Liver (tissue), 9 donors: ENCODE results near the gene TM9SF1. TPM values are rescaled to one million over a fixed set of nuclear protein-coding genes. Genes with fewer than 3 reads are reported as not detected.

Experiments
- DNase-seq: peaks from one replicate; pipeline ENCODE4 v3.0.0-alpha.2; 2017; ENCODE audit warnings: low spot score
- H3K27ac ChIP-seq, 2 donors: one replicate each; pipeline ENCODE4 v1.7.0; 2013; ENCODE audit warnings: inconsistent platforms in 2 of 2, low read length in 2 of 2, control low read depth in 1 of 2, low read depth in 1 of 2, mild to moderate bottlenecking in 1 of 2
- H3K27me3 ChIP-seq, 4 donors: one replicate each; pipeline versions ENCODE4 v1.6.1 to v1.7.0; 2013; ENCODE audit warnings: low read length in 3 of 4, inconsistent platforms in 1 of 4, mild to moderate bottlenecking in 1 of 4, moderate library complexity in 1 of 4; ENCODE audit not compliant: control insufficient read depth in 4 of 4, insufficient read depth in 4 of 4
- H3K36me3 ChIP-seq, 4 donors: one replicate each; pipeline versions ENCODE4 v1.6.1 to v1.7.0; 2013; ENCODE audit warnings: low read length in 3 of 4, mild to moderate bottlenecking in 3 of 4, low read depth in 1 of 4, moderate library complexity in 1 of 4; ENCODE audit not compliant: control insufficient read depth in 4 of 4, insufficient read depth in 3 of 4
- H3K4me1 ChIP-seq, 4 donors: one replicate each; pipeline versions ENCODE4 v1.6.1 to v1.7.0; 2013; ENCODE audit warnings: low read length in 3 of 4, mild to moderate bottlenecking in 3 of 4, moderate library complexity in 1 of 4; ENCODE audit not compliant: control insufficient read depth in 4 of 4, insufficient read depth in 4 of 4
- H3K4me3 ChIP-seq, 3 donors: one replicate each; pipeline versions ENCODE4 v1.6.1 to v1.7.0; 2013; ENCODE audit warnings: low read length in 3 of 3, control low read depth in 1 of 3, low read depth in 1 of 3, mild to moderate bottlenecking in 1 of 3
- H3K9ac ChIP-seq, 2 donors: one replicate each; pipeline ENCODE4 v1.7.0; 2013; ENCODE audit warnings: low read length in 2 of 2, mild to moderate bottlenecking in 2 of 2, moderate library complexity in 2 of 2, control low read depth in 1 of 2, low read depth in 1 of 2
- H3K9me3 ChIP-seq, 4 donors: one replicate each; pipeline versions ENCODE4 v1.6.1 to v1.7.0; 2013; ENCODE audit warnings: low read length in 3 of 4; ENCODE audit not compliant: control insufficient read depth in 4 of 4
- EGR1 ChIP-seq, 2 donors: IDR thresholded peaks; 2 replicates each; pipeline ENCODE4 v1.6.1; 2016 to 2018; ENCODE audit warnings: antibody characterized with exemption in 2 of 2, low read depth in 2 of 2
- FOXA1 ChIP-seq: IDR thresholded peaks from 2 replicates; pipeline ENCODE4 v1.6.1; 2016; ENCODE audit warnings: antibody characterized with exemption
- FOXA2 ChIP-seq: IDR thresholded peaks from 2 replicates; pipeline ENCODE4 v1.6.1; 2016; ENCODE audit warnings: antibody characterized with exemption
- GABPA ChIP-seq, 2 donors: IDR thresholded peaks in 1 of 2; conservative IDR thresholded peaks in 1 of 2; 2 replicates each; pipeline ENCODE4 v1.6.1; 2016; ENCODE audit warnings: antibody characterized with exemption in 2 of 2, mild to moderate bottlenecking in 1 of 2, moderate library complexity in 1 of 2
- HNF4A ChIP-seq, 2 donors: conservative IDR thresholded peaks; 2 replicates each; pipeline ENCODE4 v1.6.1; 2016; ENCODE audit warnings: antibody characterized with exemption in 2 of 2, mild to moderate bottlenecking in 2 of 2
- HNF4G ChIP-seq: IDR thresholded peaks from 2 replicates; pipeline ENCODE4 v1.6.1; 2016; ENCODE audit warnings: antibody characterized with exemption
- JUND ChIP-seq, 2 donors: IDR thresholded peaks; 2 replicates each; pipeline ENCODE4 v1.6.1; 2016; ENCODE audit warnings: antibody characterized with exemption in 2 of 2
- RAD21 ChIP-seq, 2 donors: IDR thresholded peaks; 2 replicates each; pipeline ENCODE4 v1.6.1; 2016; ENCODE audit warnings: antibody characterized with exemption in 2 of 2, mild to moderate bottlenecking in 2 of 2
- RXRA ChIP-seq, 2 donors: IDR thresholded peaks; 2 replicates each; pipeline ENCODE4 v1.6.1; 2017 to 2018; ENCODE audit warnings: antibody characterized with exemption in 2 of 2, mild to moderate bottlenecking in 1 of 2
- SP1 ChIP-seq: IDR thresholded peaks from 2 replicates; pipeline ENCODE4 v1.6.1; 2018; ENCODE audit warnings: antibody characterized with exemption, mild to moderate bottlenecking
- YY1 ChIP-seq: IDR thresholded peaks from 2 replicates; pipeline ENCODE4 v1.6.1; 2016; ENCODE audit warnings: antibody characterized with exemption, mild to moderate bottlenecking
- WGBS: extraction: QIAGEN DNeasy Blood & Tissue Kit; methylation state at CpG from one replicate; pipeline ENCODE4 v1.1.7; 2013; 5-methylcytosine and 5-hydroxymethylcytosine counted together
- polyA plus RNA-seq, 2 donors: library from polyadenylated mRNA; stranded (reverse) in 1 of 2; unstranded in 1 of 2; fragments of 200-250 nt in 1 of 2; fragments of >200 nt in 1 of 2; fragmentation: Nextera tagmentation in 1 of 2; extraction: Ambion mirVana in 1 of 2; gene quantifications; one replicate each; pipeline versions ENCODE4 v1.2.1 to v1.2.3, GENCODE V29; 2013 to 2015
- total RNA-seq, 2 donors: library from RNA; depleted of rRNA; stranded (reverse); fragments of >200 nt; gene quantifications; one replicate each; pipeline ENCODE4 v1.2.3, GENCODE V29; 2014
- TF ChIP-seq, protein P1 (sequence below): IDR thresholded peaks from 2 replicates; pipeline ENCODE4 v1.6.1; 2016; ENCODE audit warnings: antibody characterized with exemption
- TF ChIP-seq, protein P2 (sequence below): IDR thresholded peaks from 2 replicates; pipeline ENCODE4 v1.6.1; 2016; ENCODE audit warnings: antibody characterized with exemption
- TF ChIP-seq, protein P3 (sequence below): IDR thresholded peaks from 2 replicates; pipeline ENCODE4 v1.6.1; 2016; ENCODE audit warnings: antibody characterized with exemption, mild to moderate bottlenecking
- TF ChIP-seq, protein P4 (sequence below): fragments of 150-350 bp; IDR thresholded peaks from 2 replicates; pipeline ENCODE4 v1.5.1; 2017; ENCODE audit warnings: improper control_type of control experiment, low read depth, low read length; ENCODE audit not compliant: missing input control
- TF ChIP-seq, protein P5 (sequence below): IDR thresholded peaks from 2 replicates; pipeline ENCODE4 v1.6.1; 2016; ENCODE audit warnings: antibody characterized with exemption
- donor health status: healthy.
- donor health status: healthy.
- donor health status: healthy.
- donor health status: healthy.
- donor health status: healthy.

The TM9SF1 gene
- total and polyA plus RNA-seq, 4 donors = 27.5 to 76.2 (median 38.5) TPM

DNA sequence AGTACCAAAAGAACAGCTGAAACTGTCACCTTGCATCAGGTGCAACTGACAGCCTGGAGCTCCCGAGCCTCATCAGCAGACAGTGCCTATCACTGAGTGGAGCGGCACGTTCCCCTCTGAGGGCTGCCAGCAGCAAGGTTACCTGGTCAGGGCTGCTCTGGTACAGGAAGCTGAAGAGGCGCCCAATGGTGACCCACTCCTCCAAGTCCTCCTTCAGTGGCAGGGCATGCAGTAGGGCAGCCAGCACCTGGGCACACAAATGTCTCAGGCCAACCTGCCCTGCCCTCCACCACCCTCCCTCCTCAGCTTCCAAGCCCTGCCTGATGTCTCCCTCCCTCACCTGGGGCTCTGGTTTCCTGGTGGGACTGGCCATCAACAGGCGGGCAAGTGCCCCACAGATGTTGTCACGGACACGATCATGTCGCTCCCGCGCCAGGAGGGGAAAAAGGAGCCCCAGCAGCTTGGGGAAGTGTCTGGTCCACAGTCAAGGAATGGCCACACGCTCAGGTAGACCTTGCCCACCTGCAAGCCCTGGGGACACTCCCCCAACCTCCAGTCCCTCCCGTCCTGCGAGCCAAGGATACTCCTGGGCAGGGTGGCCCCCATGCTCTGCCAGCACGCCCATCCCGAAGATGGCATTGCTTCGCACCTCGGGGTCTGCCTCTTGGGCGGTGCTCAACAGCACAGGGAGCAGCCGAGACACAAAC lies 13.7 kb downstream of the TM9SF1 start:
- Histone ChIP-seq H3K27me3 (no peaks in the 10 kb centered on the region), H3K4me1 (peaks cover 0 to 22% (median 14%) of the 10 kb centered on the region in 4 donors), H3K4me3 (no peak overlapping the region), H3K36me3 (peaks cover 18 to 85% (median 32%) of the 10 kb centered on the region in 4 donors), H3K9me3 (no peaks in the 10 kb centered on the region), H3K27ac (no peak overlapping the region), H3K9ac (no peak overlapping the region)
- no peak for DNase-seq
- whole genome bisulfite sequencing = 94% methylated on average over 19 of the region's 19 CpGs
- TF ChIP-seq FOXA2 (no peak), EGR1 (IDR thresholded peaks at IDR 0.05; ENCODE audit: low read depth in 2 of 2) (no peak), SP1 (no peak), RAD21 (IDR thresholded peaks at IDR 0.05) (no peak), FOXA1 (no peak), JUND (IDR thresholded peaks at IDR 0.05) (no peak), HNF4G (no peak), YY1 (no peak), RXRA (IDR thresholded peaks at IDR 0.05) (no peak), GABPA (IDR thresholded peaks at IDR 0.05 in 1 of 2, conservative IDR thresholded peaks at IDR 0.05 in 1 of 2) (no peak), HNF4A (conservative IDR thresholded peaks at IDR 0.05) (no peak)
- TF ChIP-seq, protein P1, sequence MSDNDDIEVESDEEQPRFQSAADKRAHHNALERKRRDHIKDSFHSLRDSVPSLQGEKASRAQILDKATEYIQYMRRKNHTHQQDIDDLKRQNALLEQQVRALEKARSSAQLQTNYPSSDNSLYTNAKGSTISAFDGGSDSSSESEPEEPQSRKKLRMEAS = no peak
- TF ChIP-seq, protein P2, sequence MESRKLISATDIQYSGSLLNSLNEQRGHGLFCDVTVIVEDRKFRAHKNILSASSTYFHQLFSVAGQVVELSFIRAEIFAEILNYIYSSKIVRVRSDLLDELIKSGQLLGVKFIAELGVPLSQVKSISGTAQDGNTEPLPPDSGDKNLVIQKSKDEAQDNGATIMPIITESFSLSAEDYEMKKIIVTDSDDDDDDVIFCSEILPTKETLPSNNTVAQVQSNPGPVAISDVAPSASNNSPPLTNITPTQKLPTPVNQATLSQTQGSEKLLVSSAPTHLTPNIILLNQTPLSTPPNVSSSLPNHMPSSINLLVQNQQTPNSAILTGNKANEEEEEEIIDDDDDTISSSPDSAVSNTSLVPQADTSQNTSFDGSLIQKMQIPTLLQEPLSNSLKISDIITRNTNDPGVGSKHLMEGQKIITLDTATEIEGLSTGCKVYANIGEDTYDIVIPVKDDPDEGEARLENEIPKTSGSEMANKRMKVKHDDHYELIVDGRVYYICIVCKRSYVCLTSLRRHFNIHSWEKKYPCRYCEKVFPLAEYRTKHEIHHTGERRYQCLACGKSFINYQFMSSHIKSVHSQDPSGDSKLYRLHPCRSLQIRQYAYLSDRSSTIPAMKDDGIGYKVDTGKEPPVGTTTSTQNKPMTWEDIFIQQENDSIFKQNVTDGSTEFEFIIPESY = no peak
- TF ChIP-seq, protein P3, sequence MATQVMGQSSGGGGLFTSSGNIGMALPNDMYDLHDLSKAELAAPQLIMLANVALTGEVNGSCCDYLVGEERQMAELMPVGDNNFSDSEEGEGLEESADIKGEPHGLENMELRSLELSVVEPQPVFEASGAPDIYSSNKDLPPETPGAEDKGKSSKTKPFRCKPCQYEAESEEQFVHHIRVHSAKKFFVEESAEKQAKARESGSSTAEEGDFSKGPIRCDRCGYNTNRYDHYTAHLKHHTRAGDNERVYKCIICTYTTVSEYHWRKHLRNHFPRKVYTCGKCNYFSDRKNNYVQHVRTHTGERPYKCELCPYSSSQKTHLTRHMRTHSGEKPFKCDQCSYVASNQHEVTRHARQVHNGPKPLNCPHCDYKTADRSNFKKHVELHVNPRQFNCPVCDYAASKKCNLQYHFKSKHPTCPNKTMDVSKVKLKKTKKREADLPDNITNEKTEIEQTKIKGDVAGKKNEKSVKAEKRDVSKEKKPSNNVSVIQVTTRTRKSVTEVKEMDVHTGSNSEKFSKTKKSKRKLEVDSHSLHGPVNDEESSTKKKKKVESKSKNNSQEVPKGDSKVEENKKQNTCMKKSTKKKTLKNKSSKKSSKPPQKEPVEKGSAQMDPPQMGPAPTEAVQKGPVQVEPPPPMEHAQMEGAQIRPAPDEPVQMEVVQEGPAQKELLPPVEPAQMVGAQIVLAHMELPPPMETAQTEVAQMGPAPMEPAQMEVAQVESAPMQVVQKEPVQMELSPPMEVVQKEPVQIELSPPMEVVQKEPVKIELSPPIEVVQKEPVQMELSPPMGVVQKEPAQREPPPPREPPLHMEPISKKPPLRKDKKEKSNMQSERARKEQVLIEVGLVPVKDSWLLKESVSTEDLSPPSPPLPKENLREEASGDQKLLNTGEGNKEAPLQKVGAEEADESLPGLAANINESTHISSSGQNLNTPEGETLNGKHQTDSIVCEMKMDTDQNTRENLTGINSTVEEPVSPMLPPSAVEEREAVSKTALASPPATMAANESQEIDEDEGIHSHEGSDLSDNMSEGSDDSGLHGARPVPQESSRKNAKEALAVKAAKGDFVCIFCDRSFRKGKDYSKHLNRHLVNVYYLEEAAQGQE = no peak

DNA sequence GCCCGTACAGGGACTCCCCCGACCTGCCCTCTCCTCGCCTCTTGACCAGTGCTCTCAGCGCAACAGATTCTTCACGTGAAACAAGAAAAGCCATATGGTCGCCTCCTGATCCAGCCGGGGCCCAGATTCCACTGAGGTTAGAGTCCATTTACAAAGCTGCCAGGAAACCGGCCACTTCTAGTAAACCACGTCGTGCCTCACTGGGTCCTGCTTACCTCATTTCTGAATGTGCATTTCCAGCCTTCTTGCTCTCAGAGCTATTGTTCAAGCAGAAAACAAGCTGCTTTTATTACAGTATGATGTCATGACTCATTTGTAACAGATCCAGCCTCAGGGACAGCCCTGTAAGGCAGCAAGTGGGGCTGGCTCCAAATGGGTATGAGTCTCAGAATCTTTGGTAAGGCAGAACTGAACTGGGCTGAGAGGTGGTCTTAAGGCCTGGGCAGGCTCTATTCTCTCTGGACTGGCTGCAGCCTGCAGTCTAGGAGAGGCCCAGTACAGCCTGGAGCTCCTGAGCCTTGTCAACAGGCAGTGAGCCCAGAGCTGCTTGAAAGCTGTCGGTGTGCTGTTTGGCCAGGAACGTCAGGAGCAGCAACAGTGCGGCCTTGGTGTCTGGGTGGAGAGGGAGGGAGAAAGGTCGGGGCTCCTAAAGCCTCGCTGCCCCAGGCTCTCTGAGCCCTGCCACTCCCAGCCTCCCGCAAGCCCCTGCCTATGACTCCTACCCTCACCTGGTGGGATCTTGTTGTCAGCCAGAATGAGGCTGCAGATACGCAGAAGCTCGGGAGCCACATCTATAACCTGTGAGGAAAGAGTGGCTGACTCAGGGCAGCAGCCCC lies 15.1 kb downstream of the TM9SF1 start:
- peaks cover 0 to 22% (median 14%) of the 10 kb centered on the region in 4 donors for H3K4me1 ChIP-seq
- 49% methylated on average over 18 of the region's 18 CpGs for WGBS
- DNase-seq = no peak
- H3K9ac ChIP-seq = peak overlapping the region; percentile 20 to 38
- peak overlapping the region; percentile 74 to 83 for H3K27ac ChIP-seq
- no peak overlapping the region for H3K4me3 ChIP-seq
- peaks cover 18 to 77% (median 28%) of the 10 kb centered on the region in 4 donors for H3K36me3 ChIP-seq
- no peaks in the 10 kb centered on the region for H3K27me3 ChIP-seq
- H3K9me3 ChIP-seq = no peaks in the 10 kb centered on the region
- TF ChIP-seq SP1 = peak; percentile 83
- peak; percentile 39 for TF ChIP-seq HNF4G
- peak in 1 of 2 donors; percentile 62 for TF ChIP-seq JUND (IDR thresholded peaks at IDR 0.05)
- no peak for TF ChIP-seq RAD21 (IDR thresholded peaks at IDR 0.05)
- TF ChIP-seq, protein P1 = no peak
- TF ChIP-seq, protein P3 = peak; percentile 37
- TF ChIP-seq, protein P4, sequence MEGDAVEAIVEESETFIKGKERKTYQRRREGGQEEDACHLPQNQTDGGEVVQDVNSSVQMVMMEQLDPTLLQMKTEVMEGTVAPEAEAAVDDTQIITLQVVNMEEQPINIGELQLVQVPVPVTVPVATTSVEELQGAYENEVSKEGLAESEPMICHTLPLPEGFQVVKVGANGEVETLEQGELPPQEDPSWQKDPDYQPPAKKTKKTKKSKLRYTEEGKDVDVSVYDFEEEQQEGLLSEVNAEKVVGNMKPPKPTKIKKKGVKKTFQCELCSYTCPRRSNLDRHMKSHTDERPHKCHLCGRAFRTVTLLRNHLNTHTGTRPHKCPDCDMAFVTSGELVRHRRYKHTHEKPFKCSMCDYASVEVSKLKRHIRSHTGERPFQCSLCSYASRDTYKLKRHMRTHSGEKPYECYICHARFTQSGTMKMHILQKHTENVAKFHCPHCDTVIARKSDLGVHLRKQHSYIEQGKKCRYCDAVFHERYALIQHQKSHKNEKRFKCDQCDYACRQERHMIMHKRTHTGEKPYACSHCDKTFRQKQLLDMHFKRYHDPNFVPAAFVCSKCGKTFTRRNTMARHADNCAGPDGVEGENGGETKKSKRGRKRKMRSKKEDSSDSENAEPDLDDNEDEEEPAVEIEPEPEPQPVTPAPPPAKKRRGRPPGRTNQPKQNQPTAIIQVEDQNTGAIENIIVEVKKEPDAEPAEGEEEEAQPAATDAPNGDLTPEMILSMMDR = no peak
- TF ChIP-seq, protein P5, sequence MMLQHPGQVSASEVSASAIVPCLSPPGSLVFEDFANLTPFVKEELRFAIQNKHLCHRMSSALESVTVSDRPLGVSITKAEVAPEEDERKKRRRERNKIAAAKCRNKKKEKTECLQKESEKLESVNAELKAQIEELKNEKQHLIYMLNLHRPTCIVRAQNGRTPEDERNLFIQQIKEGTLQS = no peak
- peak; percentile 33 to 88 for TF ChIP-seq RXRA (IDR thresholded peaks at IDR 0.05)
